Loucy (cell line): ENCODE results near the gene SLC22A31.

Experiments
- CTCF ChIP-seq: fragments of 200-600 bp; sonication (generic); conservative IDR thresholded peaks from 2 replicates; pipeline ENCODE4 v1.5.1; 2014; ENCODE audit warnings: mild to moderate bottlenecking, antibody characterized with exemption, low read length
- EZH2phosphoT487 ChIP-seq: fragments of 200-600 bp; IDR thresholded peaks from 2 replicates; pipeline ENCODE4 v1.6.1; 2018; ENCODE audit warnings: antibody characterized with exemption, mild to moderate bottlenecking, moderate library complexity, borderline replicate concordance

- TF ChIP-seq CTCF (no peak), EZH2phosphoT487 (no peak)
These were observed 35.3 kb downstream of the SLC22A31 start for GRCh38 chr16:89164847-89165680.
